Upper lobe of right lung (tissue), 1 donor: ENCODE results near the gene PLCB4. TPM values are rescaled to one million over a fixed set of nuclear protein-coding genes. Genes with fewer than 3 reads are reported as not detected.

Experiments
- ATAC-seq: fragments of 200-7000 bp; cut with Tn5 transposase; one replicate; pipeline ENCODE4 v1.9.1; 2020; ENCODE audit warnings: mild to moderate bottlenecking, moderate library complexity
- DNase-seq: peaks from one replicate; pipeline ENCODE4 v3.0.0-alpha.2; 2020
- H3K27ac ChIP-seq: fragments of 200-600 bp; one replicate; pipeline ENCODE4 v1.8.0; 2022
- H3K27me3 ChIP-seq: fragments of 200-600 bp; one replicate; pipeline ENCODE4 v1.8.0; 2022; ENCODE audit warnings: mild to moderate bottlenecking
- H3K36me3 ChIP-seq: fragments of 200-600 bp; one replicate; pipeline ENCODE4 v1.8.0; 2022
- H3K4me1 ChIP-seq: fragments of 200-600 bp; one replicate; pipeline ENCODE4 v1.8.0; 2022
- H3K4me3 ChIP-seq: fragments of 200-600 bp; one replicate; pipeline ENCODE4 v1.8.0; 2022; ENCODE audit warnings: mild to moderate bottlenecking
- H3K9me3 ChIP-seq: fragments of 200-600 bp; one replicate; pipeline ENCODE4 v1.8.0; 2022
- intact Hi-C: fragments of 100-400 bp; cut with DNase I; formaldehyde crosslinking; loops from one replicate; pipeline ENCODE4 v1.11.0; 2022
- total RNA-seq: library from RNA; stranded (reverse); fragmentation: NEBNext Ultra II Directional; extraction: Animal tissue kit (Norgen Biotek cat#: 25700); gene quantifications from one replicate; pipeline ENCODE4 v1.2.1, GENCODE V29; 2021
- TF ChIP-seq, protein P1 (sequence below): fragments of 200-600 bp; IDR thresholded peaks from one replicate; pipeline ENCODE4 v1.8.0; 2022; ENCODE audit warnings: antibody characterized with exemption
- donor health status: DM: no; HTN: yes; CAD: no; lungs with severe emphysema.

PLCB4 gene
- total RNA-seq, 1 donor from 2014 or later, result 7.9 TPM

DNA sequence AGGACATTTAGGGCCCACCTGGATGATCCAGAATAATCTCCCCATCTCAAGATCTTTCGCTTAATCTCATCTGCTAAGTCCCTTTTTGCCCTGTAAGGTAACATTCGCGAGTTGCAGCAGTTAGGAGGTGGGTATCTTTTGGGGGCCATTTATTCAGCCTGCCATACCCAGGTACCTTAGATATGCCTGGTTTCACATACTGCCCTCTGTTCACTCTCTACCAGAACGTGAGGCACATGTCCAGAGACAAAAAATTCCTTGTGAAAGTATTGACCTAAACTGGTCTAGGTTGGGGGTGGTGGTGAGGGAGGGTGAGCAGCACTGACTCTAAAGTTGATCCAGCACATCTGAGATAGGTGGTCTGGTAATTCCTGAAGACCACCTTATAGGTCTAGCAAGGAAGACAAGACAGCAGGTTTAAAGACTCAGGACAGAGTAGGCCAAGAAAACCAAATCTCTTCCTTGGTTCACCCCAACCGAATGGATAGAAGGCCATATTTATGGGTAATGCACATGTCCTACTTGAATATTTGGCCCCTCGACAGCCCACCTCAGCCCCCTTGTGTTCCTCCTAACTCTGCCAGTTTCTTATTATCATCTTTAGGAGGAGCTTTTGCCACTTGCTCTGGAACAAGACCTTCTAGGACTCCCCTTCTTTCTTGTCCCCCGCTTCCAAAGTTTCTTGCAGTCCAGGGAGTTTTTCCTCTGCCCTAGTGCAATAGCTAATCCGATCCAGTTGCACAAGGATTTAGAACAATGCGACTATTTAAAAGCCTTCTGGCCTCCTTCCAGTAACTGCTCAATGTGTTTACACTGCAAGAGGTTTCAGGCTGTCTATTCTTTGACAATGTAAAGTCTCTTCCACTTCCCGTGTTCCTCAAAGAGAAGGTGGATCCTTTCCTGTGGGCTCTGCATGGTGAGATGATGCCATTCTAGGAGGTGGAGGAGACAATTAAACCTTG is 232.5 kb downstream of the PLCB4 start:
- no peak overlapping the region for H3K4me3 ChIP-seq
- H3K36me3 ChIP-seq, result no peaks in the 10 kb centered on the region
- DNase-seq (no peak), ATAC-seq (peak; percentile 46)
- H3K4me1 ChIP-seq, result peaks cover 4% of the 10 kb centered on the region
- H3K9me3 ChIP-seq, result no peaks in the 10 kb centered on the region
- TF ChIP-seq, protein P1, sequence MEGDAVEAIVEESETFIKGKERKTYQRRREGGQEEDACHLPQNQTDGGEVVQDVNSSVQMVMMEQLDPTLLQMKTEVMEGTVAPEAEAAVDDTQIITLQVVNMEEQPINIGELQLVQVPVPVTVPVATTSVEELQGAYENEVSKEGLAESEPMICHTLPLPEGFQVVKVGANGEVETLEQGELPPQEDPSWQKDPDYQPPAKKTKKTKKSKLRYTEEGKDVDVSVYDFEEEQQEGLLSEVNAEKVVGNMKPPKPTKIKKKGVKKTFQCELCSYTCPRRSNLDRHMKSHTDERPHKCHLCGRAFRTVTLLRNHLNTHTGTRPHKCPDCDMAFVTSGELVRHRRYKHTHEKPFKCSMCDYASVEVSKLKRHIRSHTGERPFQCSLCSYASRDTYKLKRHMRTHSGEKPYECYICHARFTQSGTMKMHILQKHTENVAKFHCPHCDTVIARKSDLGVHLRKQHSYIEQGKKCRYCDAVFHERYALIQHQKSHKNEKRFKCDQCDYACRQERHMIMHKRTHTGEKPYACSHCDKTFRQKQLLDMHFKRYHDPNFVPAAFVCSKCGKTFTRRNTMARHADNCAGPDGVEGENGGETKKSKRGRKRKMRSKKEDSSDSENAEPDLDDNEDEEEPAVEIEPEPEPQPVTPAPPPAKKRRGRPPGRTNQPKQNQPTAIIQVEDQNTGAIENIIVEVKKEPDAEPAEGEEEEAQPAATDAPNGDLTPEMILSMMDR, result no peak
- intact Hi-C loops, result no loop called here
- H3K27ac ChIP-seq, result no peak overlapping the region
- H3K27me3 ChIP-seq, result no peaks in the 10 kb centered on the region

DNA sequence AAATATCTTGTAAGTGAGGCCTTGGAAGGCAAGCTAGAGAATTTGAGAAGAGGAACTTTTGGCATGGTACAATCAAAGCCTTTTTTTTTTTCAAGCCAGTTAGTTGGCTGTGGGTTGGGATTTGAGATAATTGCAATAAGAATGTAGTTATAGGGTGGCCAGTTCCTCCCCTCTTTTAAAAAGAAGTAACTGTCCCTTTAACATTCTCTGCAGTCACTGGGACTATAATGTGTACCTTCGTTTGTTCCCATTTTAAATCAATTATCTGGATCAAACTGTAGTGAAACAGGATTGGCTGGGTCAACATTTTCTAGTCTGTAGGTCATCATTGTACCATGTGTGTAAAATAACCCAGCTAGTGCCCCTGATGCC is 233.2 kb downstream of the PLCB4 start:
- H3K9me3 ChIP-seq, result no peaks in the 10 kb centered on the region
- intact Hi-C loops, result no loop called here
- TF ChIP-seq, protein P1, result no peak
- ATAC-seq (no peak), DNase-seq (no peak)
- peaks cover 4% of the 10 kb centered on the region for H3K4me1 ChIP-seq
- no peak overlapping the region for H3K27ac ChIP-seq
- no peak overlapping the region for H3K4me3 ChIP-seq
- no peaks in the 10 kb centered on the region for H3K36me3 ChIP-seq
- no peaks in the 10 kb centered on the region for H3K27me3 ChIP-seq

DNA sequence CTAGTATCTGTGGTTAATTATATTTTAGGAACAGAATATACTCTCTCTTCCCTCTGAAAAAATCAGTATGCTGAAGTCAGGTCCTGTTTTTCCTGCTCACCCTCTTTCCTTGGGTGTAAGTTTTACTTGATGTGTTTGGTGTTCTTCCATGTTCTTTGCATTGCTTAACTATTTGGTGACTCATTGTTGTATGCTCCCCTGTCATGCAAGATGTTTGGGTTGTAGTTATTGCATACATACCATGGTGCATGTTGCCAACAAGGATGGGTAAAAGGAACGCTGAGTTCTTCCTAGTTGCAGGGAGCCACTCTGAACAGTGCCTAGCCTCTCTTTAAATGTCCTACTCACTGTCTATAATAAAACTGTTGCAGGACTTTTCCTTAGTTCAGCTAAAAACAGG is 237.6 kb downstream of the PLCB4 start:
- no peak for DNase-seq
- no peak overlapping the region for H3K4me3 ChIP-seq
- no peaks in the 10 kb centered on the region for H3K36me3 ChIP-seq
- H3K9me3 ChIP-seq, result no peaks in the 10 kb centered on the region
- no peaks in the 10 kb centered on the region for H3K4me1 ChIP-seq
- intact Hi-C loops, result no loop called here
- H3K27ac ChIP-seq, result no peak overlapping the region
- no peaks in the 10 kb centered on the region for H3K27me3 ChIP-seq
- ATAC-seq, result peak; percentile 42
- TF ChIP-seq, protein P1, result no peak

DNA sequence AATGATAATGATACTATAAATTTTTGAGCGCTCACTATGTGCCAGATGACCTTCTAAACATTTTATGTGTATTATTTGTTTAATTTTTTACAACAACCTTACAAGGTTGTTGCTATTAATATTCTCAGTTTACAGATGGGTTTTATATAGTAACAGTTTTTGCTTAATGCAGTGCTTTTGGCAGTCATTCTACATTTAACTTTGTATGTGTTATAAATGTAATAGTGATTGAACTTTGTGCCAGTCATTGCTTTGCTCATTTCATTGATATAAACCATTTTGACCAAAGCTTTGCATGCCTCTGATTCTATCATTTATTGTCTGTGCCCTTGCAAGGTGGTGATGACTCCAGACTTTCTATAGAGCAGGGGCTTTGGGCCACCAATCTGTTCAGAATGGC is 239.2 kb downstream of the PLCB4 start:
- Histone ChIP-seq H3K4me3 (no peak overlapping the region), H3K27ac (no peak overlapping the region), H3K36me3 (no peaks in the 10 kb centered on the region), H3K4me1 (no peaks in the 10 kb centered on the region), H3K27me3 (no peaks in the 10 kb centered on the region), H3K9me3 (no peaks in the 10 kb centered on the region)
- DNase-seq (no peak), ATAC-seq (no peak)
- TF ChIP-seq, protein P1, result no peak
- intact Hi-C loops, result no loop called here

DNA sequence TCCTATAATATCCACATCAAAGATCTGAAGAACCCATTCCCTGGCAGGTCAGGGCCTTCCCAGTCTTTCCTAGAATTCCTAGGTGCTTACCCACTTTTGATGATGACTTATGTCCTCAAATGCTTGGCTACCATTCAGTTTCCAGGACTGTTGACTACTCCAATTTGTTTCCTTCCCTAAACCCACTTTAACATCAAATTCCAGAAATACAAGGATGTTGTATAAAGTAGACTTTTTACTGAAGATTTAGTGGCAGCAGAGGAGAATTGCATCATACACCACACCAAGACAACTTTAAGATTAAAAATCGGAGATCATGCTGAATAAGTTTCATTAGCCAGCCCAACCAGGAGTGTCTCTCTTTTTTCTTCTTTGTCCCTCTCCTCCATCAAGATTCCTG is 242.2 kb downstream of the PLCB4 start:
- H3K27ac ChIP-seq, result no peak overlapping the region
- H3K4me3 ChIP-seq, result no peak overlapping the region
- H3K9me3 ChIP-seq, result no peaks in the 10 kb centered on the region
- H3K36me3 ChIP-seq, result no peaks in the 10 kb centered on the region
- no peaks in the 10 kb centered on the region for H3K27me3 ChIP-seq
- TF ChIP-seq, protein P1, result no peak
- ATAC-seq (no peak), DNase-seq (no peak)
- intact Hi-C loops, result no loop called here
- no peaks in the 10 kb centered on the region for H3K4me1 ChIP-seq
